Liver (tissue), 3 donors: ENCODE results near the gene CFAP100.

Source experiments
- ATF3 ChIP-seq: IDR thresholded peaks from 2 replicates; pipeline ENCODE4 v1.6.1; 2016; ENCODE audit warnings: antibody characterized with exemption
- CTCF ChIP-seq: fragments of 150-350 bp; IDR thresholded peaks from 2 replicates; pipeline ENCODE4 v1.5.1; 2017; ENCODE audit warnings: improper control_type of control experiment, low read depth, low read length; ENCODE audit not compliant: missing input control
- EGR1 ChIP-seq, 2 donors: IDR thresholded peaks; 2 replicates each; pipeline ENCODE4 v1.6.1; 2016 to 2018; ENCODE audit warnings: antibody characterized with exemption in 2 of 2, low read depth in 2 of 2
- FOXA1 ChIP-seq: IDR thresholded peaks from 2 replicates; pipeline ENCODE4 v1.6.1; 2016; ENCODE audit warnings: antibody characterized with exemption
- GABPA ChIP-seq, 2 donors: IDR thresholded peaks in 1 of 2; conservative IDR thresholded peaks in 1 of 2; 2 replicates each; pipeline ENCODE4 v1.6.1; 2016; ENCODE audit warnings: antibody characterized with exemption in 2 of 2, mild to moderate bottlenecking in 1 of 2, moderate library complexity in 1 of 2
- MAX ChIP-seq: IDR thresholded peaks from 2 replicates; pipeline ENCODE4 v1.6.1; 2016; ENCODE audit warnings: antibody characterized with exemption
- RAD21 ChIP-seq, 2 donors: IDR thresholded peaks; 2 replicates each; pipeline ENCODE4 v1.6.1; 2016; ENCODE audit warnings: antibody characterized with exemption in 2 of 2, mild to moderate bottlenecking in 2 of 2
- REST ChIP-seq: IDR thresholded peaks from 2 replicates; pipeline ENCODE4 v1.6.1; 2016; ENCODE audit warnings: antibody characterized with exemption, mild to moderate bottlenecking
- SP1 ChIP-seq: IDR thresholded peaks from 2 replicates; pipeline ENCODE4 v1.6.1; 2018; ENCODE audit warnings: antibody characterized with exemption, mild to moderate bottlenecking
- YY1 ChIP-seq: IDR thresholded peaks from 2 replicates; pipeline ENCODE4 v1.6.1; 2016; ENCODE audit warnings: antibody characterized with exemption, mild to moderate bottlenecking
- donor health status: healthy.
- donor health status: healthy.

DNA sequence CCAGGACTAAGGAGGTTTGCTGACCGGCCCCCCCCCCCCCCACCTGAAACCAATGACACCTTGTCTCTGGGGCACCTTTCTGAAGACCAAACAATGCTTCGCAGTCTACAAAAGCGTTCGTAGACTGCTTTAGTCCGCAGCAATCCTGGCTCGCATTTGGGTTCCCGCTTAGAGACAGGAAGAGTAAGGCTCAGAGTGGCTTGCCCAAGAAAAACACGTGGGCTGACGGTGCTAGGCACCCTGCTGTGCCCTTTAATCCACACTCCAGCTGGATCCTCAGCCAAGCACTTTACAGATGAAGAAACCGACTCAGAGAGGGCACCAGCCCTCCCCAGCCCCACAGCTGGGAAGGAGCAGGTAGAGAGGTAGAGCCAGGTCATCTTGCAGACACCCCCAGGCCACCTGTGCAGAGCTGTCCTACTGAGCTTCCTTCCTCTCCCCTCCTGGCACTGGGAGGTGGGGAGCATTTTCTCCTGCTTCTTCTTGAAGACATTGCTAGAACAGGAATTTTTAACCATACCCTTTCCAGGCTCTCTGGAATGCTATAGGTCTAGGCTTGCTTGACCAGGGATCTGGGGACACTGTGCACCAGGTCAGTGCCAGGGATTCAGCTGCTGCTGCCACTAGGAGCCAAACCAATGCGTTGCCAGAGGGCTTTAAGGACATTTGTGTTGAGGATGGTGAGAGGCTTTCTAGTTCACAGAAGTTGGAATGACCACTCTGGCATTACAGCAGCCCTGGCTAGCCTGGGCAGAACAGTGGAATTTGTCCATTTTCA is 36.5 kb upstream of the CFAP100 start:
- no peak for TF ChIP-seq CTCF
- TF ChIP-seq ATF3 = no peak
- peak; percentile 34 for TF ChIP-seq REST
- TF ChIP-seq GABPA (IDR thresholded peaks at IDR 0.05 in 1 of 2, conservative IDR thresholded peaks at IDR 0.05 in 1 of 2) = peak in 1 of 2 donors; percentile 9
- TF ChIP-seq MAX = peak; percentile 77
- peak in 1 of 2 donors; percentile 30 for TF ChIP-seq RAD21 (IDR thresholded peaks at IDR 0.05)
- peak; percentile 43 for TF ChIP-seq YY1
- TF ChIP-seq EGR1 (IDR thresholded peaks at IDR 0.05; ENCODE audit: low read depth in 2 of 2) = no peak
- TF ChIP-seq FOXA1 = peak; percentile 36
- TF ChIP-seq SP1 = peak; percentile 82
